Rectal smooth muscle tissue (tissue), 1 donor: ENCODE data around the gene NDC1.

Source experiments
- H3K27ac ChIP-seq: one replicate; pipeline ENCODE4 v1.7.0; 2013; ENCODE audit warnings: low read depth, low read length, inconsistent platforms
- H3K27me3 ChIP-seq: one replicate; pipeline ENCODE4 v1.7.0; 2013; ENCODE audit warnings: low read length; ENCODE audit not compliant: control insufficient read depth, insufficient read depth
- H3K36me3 ChIP-seq: one replicate; pipeline ENCODE4 v1.7.0; 2013; ENCODE audit warnings: low read length; ENCODE audit not compliant: control insufficient read depth, insufficient read depth
- H3K4me1 ChIP-seq: one replicate; pipeline ENCODE4 v1.7.0; 2013; ENCODE audit warnings: low read length; ENCODE audit not compliant: control insufficient read depth, insufficient read depth
- H3K4me3 ChIP-seq: one replicate; pipeline ENCODE4 v1.7.0; 2013; ENCODE audit warnings: low read length
- H3K9ac ChIP-seq: one replicate; pipeline ENCODE4 v1.7.0; 2013; ENCODE audit warnings: low read length

The NDC1 gene

DNA sequence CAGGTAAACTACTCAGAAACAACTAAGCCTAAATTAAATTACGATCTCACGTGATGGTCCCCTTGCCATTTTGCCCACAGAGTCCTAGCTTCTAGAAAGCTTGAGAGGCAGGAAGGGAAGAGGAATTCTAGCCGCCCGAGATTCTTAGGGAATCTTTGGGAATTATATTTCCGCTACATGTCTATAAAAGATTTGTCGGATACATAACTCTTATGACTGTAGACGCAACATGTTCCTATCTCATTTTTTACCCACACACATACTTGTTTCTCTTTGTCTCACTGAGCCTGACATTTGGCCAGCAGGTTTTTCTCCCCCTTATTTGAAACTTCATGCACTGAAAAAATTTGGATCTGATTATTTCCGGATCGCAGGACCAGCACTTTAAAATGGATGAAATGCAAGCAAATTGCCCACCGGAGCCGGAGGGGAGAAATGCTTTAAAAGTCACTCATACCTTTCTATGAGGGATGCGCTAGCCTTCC, 104.6 kb downstream of the NDC1 start:
- H3K27me3 ChIP-seq = peaks cover 16% of the 10 kb centered on the region
- H3K4me1 ChIP-seq = peaks cover 2% of the 10 kb centered on the region
- no peaks in the 10 kb centered on the region for H3K36me3 ChIP-seq
- no peak overlapping the region for H3K9ac ChIP-seq
- no peak overlapping the region for H3K4me3 ChIP-seq
- H3K27ac ChIP-seq = no peak overlapping the region

DNA sequence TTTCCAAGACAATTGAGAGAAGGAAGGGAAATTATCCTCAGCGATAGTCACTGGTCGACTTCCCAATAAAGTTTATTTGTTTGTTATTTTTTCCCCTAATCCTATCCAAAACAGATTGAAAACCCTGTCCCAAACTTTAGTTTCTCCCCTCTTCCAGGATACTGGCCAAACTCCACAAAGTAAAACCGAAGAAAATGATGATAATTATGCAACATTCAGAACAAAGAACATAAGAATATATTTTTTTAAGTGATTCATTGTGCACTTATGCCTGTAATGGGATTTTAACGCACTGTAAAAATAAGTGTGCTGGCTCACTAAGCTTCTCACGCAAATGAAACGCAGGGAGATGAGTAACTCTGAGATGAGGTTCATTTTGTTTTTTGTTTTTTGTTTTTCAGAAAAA, 105.2 kb downstream of the NDC1 start:
- Histone ChIP-seq H3K36me3 (no peaks in the 10 kb centered on the region), H3K4me1 (peaks cover under 1% of the 10 kb centered on the region), H3K4me3 (no peak overlapping the region), H3K9ac (no peak overlapping the region), H3K27ac (no peak overlapping the region), H3K27me3 (peaks cover 11% of the 10 kb centered on the region)

DNA sequence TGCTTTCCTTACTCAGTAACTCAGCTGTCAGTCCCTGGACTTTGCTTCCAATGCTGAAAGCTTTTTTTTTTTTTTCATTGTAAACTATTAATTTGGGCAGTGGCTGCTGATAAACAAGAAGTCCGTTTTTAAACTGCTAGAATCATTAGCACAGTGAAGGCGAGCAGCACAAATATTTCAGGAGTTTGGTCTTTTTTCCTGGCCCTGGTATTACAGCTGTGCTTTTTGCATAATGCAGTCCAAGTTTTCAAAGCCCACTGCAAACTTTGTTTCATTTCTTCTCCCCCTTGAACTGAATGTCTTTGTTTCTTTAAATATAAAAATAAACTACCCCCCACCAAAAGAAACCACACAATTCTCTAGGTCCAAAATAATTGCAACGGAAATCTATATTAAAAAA, 105.7 kb downstream of the NDC1 start:
- no peak overlapping the region for H3K9ac ChIP-seq
- H3K36me3 ChIP-seq = no peaks in the 10 kb centered on the region
- H3K4me1 ChIP-seq = no peaks in the 10 kb centered on the region
- peaks cover 9% of the 10 kb centered on the region for H3K27me3 ChIP-seq
- no peak overlapping the region for H3K4me3 ChIP-seq
- H3K27ac ChIP-seq = no peak overlapping the region

DNA sequence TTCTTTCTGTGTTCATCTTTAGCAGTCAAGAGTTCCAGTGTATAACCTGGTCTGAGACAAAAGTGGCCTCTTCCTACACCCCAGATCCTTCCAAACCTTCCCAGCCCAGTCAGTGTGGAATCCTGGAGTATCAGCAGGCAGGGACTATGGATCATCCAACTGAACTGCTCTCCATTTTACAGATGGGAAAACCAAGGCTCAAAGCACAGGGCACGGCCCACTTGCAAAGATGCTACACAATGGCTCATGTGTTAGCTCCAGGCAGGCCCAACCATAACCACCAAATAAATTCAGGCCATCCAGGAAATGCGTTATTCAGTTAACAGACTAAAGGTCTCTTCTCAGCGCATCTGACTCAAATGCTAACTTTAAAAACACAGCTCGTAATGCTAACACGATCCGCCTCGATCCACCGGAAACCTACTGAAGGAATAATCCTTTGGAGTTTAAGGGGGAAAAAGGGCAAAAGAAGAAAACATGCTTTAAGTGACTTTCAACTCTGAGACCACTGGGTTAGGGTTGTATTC, 106.3 kb downstream of the NDC1 start:
- Histone ChIP-seq H3K4me3 (no peak overlapping the region), H3K27ac (no peak overlapping the region), H3K4me1 (no peaks in the 10 kb centered on the region), H3K9ac (no peak overlapping the region), H3K27me3 (peaks cover 4% of the 10 kb centered on the region), H3K36me3 (no peaks in the 10 kb centered on the region)

DNA sequence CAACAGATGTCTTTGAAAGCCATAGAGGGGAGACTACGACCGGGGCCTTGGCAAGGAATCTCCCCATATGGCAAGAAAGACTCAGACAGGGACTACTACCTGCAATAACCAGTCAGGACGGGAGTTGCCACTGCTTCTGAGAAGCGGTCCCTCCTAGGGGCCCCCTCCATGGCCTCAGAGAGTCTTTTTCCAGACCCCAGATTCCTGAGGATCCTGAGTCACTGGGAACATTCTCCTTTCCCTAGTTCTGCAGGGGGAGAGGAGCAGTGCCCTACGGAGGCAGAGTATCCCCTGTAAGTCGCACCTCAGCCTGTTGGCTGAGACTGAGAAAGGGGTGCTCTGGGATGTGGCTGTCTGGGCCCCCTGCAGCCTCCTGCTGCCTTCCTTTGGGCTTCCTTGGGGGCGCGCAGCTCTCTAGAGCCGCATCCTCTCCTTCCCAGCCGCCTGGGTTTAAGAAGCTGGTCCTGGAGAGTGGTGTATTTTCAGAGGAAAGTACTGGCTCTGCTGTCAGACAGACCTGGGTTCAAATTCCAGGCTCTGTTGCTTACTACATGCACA, 107.0 kb downstream of the NDC1 start:
- H3K4me1 ChIP-seq = no peaks in the 10 kb centered on the region
- no peak overlapping the region for H3K9ac ChIP-seq
- peaks cover 3% of the 10 kb centered on the region for H3K27me3 ChIP-seq
- no peaks in the 10 kb centered on the region for H3K36me3 ChIP-seq
- no peak overlapping the region for H3K27ac ChIP-seq
- no peak overlapping the region for H3K4me3 ChIP-seq

DNA sequence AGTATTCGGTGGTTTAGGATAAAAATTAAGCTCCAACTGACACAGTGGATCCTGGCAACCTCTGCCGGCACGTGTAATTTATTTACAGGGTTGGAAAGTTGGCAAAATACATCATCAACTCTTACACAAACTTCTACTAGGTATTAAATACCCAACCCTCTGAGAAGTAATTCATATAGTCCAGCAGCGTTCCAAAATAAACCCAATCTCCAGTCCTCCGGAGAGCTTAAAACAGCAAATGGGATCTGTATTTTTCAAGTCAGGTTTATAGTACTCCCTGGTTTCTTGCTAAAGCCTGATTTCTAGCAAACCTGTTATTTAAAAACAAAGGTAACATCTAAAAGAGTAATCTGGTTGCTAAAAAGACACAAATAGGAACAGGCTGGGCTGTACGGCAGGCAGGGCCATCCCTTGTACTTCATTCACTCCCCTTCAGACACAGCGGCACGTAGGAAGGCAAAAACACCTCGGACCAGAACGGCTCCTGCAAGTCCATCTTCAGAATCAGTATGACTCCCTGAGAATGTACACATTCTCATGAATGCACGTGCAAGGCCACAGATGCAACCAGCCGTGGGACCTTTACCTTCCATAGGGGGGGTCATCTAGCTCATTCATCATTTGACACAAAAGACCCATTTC, 107.8 kb downstream of the NDC1 start:
- no peak overlapping the region for H3K4me3 ChIP-seq

DNA sequence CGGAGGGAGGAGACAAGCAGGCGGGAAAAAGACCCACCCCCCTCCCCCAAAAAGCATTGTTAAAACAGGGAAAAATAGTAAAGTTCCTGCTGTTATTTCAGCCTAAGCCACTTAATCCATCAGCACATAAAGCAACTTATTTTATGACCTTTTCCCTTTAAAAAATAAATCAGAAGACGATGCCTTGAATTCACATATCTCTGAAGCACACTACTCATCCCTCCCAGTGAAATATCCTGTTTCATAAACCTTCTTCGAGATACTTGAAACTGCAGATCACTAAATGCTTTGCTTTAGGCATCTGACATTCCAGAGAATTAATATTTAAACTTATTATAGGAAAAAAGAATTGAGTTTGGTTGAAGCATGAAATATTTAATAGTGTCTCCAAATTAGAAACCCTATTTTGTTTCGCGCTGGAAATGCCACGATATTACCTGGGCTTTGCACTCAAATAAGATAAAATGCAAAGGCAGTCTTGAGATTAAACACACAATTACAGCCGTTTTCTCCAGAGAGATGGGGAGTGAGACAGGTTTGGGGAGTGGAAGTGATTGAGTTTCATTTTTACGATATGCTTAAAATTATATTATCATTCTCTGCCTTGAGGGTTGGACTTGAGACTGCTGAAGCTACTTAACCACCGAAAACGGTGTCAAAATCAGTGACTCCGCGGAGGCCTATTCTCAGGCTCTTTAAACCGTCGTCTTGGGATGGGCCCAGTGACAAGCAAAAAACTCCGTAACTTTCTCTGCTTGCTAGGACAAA, 108.5 kb downstream of the NDC1 start:
- no peak overlapping the region for H3K4me3 ChIP-seq
- no peak overlapping the region for H3K27ac ChIP-seq
- H3K36me3 ChIP-seq = no peaks in the 10 kb centered on the region
- H3K9ac ChIP-seq = no peak overlapping the region
- no peaks in the 10 kb centered on the region for H3K4me1 ChIP-seq
- no peaks in the 10 kb centered on the region for H3K27me3 ChIP-seq

More for the DNA sequence above, 107.8 kb downstream of the NDC1 start:
- Histone ChIP-seq H3K36me3 (no peaks in the 10 kb centered on the region), H3K9ac (no peak overlapping the region), H3K4me1 (no peaks in the 10 kb centered on the region), H3K27ac (no peak overlapping the region), H3K27me3 (no peaks in the 10 kb centered on the region)

DNA sequence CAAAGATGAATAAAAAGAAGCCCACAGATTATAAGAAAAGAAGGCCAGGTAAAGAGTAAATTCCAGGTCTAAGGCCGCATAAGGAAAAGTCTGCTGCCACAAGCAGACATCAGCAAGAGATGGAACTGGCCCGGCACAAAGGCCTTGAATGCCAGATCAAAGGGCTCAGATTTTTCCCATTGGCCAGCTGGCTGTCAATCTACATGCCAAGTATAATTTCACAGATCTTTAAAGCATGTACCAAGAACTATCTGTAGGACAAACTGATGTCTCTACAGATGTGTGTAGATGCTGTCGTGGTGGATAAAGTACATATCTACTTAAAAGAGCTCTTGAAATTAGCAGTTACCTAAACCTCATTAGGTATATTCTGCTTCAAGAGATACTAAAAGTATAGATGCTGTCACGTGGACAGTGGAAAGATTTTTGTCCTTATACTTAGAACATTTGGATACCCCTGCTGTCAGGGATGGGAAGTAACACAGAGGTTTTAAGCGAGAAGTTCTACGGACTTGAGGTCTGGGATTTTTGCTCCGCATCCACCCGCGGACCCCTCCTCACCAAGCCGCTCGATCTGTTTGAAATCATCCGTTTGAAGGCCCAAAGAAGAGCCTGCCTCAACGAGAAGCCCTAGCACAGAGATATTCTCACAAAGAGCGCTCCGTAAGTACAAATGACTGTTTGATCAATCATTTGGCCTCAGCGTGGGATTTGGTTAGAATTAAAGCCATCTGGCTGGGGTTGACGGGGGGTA, 109.2 kb downstream of the NDC1 start:
- Histone ChIP-seq H3K4me3 (no peak overlapping the region), H3K9ac (no peak overlapping the region)

DNA sequence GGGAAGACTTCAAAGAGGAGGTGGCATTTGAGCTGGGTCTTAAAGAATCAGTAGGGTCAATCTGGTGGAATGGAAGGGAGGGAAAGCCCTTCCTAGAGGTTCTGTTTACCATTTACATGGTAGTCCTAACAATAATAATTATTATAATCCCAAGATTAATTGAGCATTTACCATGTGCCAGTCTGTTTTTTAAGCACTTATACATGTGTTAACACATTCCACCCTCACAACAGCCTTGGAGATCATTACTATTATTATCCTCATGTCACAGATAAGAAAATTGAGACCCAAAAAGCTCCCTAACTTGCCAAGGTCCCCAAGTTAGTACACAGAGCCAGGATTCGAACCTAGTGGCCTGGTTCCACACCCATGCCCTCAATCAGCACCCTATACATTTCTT, 109.9 kb downstream of the NDC1 start:
- Histone ChIP-seq H3K27me3 (no peaks in the 10 kb centered on the region), H3K4me3 (no peak overlapping the region), H3K27ac (no peak overlapping the region), H3K36me3 (no peaks in the 10 kb centered on the region), H3K9ac (no peak overlapping the region), H3K4me1 (no peaks in the 10 kb centered on the region)

More for the DNA sequence above, 109.2 kb downstream of the NDC1 start:
- Histone ChIP-seq H3K27me3 (no peaks in the 10 kb centered on the region), H3K36me3 (no peaks in the 10 kb centered on the region), H3K27ac (no peak overlapping the region), H3K4me1 (no peaks in the 10 kb centered on the region)

DNA sequence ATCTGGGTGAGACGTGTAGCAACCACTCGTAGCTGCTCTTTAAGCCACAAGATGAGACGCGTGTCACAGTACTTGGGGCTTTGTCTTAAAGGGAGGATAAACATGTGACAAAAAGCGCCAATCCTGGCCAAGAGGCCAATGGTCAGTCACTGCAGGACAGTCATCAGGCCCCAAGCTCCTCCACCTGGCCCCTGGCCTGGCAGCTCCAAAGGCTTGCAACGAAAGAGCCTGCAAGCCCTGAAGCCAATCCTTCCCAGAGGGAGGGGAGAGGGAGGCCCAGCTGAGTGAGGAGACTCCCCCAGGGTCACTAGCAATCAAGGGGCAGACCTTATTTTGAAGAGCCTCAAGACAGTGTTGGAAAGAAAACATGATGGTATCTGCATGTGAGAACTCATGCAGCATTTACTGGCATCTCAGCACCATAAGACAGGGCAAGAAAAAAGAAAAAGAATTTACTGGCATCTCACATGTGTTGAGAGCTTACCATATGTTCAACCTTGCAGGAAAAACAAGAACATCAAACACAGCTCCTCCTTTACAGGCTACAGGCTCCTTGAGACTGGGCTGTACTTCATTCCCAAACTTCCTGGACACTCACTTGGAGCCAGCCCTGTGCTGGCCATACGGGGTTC, 110.5 kb downstream of the NDC1 start:
- Histone ChIP-seq H3K4me3 (no peak overlapping the region), H3K27me3 (no peaks in the 10 kb centered on the region), H3K4me1 (no peaks in the 10 kb centered on the region), H3K27ac (no peak overlapping the region), H3K36me3 (no peaks in the 10 kb centered on the region), H3K9ac (no peak overlapping the region)

DNA sequence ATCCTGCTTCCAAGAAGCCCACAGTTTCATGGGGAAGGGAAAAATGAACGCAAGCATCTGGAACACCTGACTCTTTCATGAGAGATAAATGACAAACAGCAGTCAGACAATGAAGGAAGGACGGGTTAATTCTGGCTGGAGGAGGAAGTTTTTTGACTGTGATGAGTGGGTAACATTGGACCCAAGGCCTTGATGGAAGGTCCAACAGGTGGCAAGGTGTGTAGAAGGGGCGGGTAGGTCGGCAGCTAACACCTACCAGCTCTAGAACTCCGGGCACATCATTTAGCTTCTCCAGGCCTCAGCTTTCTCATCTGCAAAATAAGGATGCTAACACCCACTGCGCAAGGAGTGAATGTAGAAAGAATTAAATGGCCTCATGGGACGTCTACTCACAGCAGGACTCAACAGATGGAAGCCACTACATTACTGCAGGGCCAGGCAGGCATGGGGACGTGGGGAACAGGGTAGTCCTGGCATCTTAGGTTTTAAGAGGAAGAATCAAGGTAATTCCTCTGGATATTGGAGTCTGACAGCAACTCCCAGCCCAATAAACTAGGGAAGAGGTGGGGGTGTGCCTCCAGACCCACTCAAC, 112.0 kb downstream of the NDC1 start:
- no peaks in the 10 kb centered on the region for H3K36me3 ChIP-seq
- H3K27ac ChIP-seq = no peak overlapping the region
- H3K4me1 ChIP-seq = no peaks in the 10 kb centered on the region
- H3K4me3 ChIP-seq = no peak overlapping the region
- H3K27me3 ChIP-seq = no peaks in the 10 kb centered on the region
- no peak overlapping the region for H3K9ac ChIP-seq
